ENCODE data around the gene ATP2B3. TPM values are rescaled to one million over a fixed set of nuclear protein-coding genes. Genes with fewer than 3 reads are reported as not detected.
A peak's percentile ranks its signal among the peaks of the same experiment; 100 is the strongest.

The ATP2B3 gene
- total and polyA plus RNA-seq, 2 of the 4 experiments (the other 2 are of a cell fraction), result under 0.01 to 0.03 TPM

DNA sequence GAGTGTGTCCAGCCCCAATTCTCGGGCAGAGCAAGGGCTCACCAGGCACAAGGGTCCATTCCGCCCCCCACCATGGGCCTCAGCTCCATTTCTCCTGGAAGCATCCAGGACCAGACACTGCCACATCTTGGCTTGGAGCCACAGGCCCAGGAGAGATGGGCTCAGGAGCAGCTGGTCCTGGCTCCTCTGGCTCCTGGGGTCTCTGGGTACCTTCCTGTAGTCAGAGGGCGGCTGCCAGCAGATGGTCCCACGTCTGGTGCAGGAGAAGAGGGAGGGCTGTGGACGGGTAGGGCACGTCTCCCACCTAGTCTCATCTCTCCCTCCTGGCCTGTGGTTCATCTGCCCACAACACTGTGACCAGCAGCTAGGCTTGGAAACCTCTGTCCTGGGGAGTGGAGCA, 8.0 kb downstream of the ATP2B3 start:
- H3K56ac ChIP-seq (ENCODE audit: extremely low read depth, insufficient read depth, low read length), result no peak overlapping the region
- no TSS peak for BruUV-seq (replicated peaks)
- dilution Hi-C loops (cut with HindIII; ENCODE audit: low sequenced_read_pairs, unreplicated experiment), result no loop called here

More for the DNA sequence above, 8.0 kb downstream of the ATP2B3 start:
- WGBS, 2 experiments (ENCODE audit: extremely low coverage in 2 of 2, insufficient read length in 1 of 2), result 25% methylated on average over 1 of the region's 6 CpGs; no CpG with 5 or more reads in 1 of the 2 experiments
- Histone ChIP-seq H3K4ac (ENCODE audit: low read depth, low read length) (no peak overlapping the region), H3K9me3 (ENCODE audit: control insufficient read depth, insufficient read depth, low read length) (peaks cover 2% of the 10 kb centered on the region; the same call in 1 of the 2 replicates), H2AFZ (replicated peaks; ENCODE audit: low read length, poor library complexity) (peak overlapping the region; percentile 58), H2BK15ac (ENCODE audit: low read depth, low read length) (no peak overlapping the region), H3K9me1 (ENCODE audit: insufficient read depth, low read length) (no peaks in the 10 kb centered on the region; the same call in 1 of the 2 replicates), H2AK5ac (ENCODE audit: low read depth, low read length) (no peak overlapping the region), H2BK5ac (ENCODE audit: low read depth, low read length, poor library complexity, severe bottlenecking) (no peak overlapping the region), H2AK9ac (replicated peaks; ENCODE audit: low read depth, low read length, poor library complexity) (no peak overlapping the region), H4K5ac (ENCODE audit: low read depth, low read length) (no peak overlapping the region), H3K27me3 (ENCODE audit: control insufficient read depth, insufficient read depth, low read length) (peaks cover 27% of the 10 kb centered on the region; the same call in 1 of the 2 replicates), H4K20me1 (ENCODE audit: insufficient read depth, low read length) (no peaks in the 10 kb centered on the region), H3K4me2 (ENCODE audit: low read depth, low read length) (no peak overlapping the region), H2BK120ac (ENCODE audit: low read depth, low read length) (no peak overlapping the region), H3K79me1 (ENCODE audit: low read depth in 1 of 2, low read length in 2 of 2) (no peaks in the 10 kb centered on the region), H3K14ac (replicated peaks; ENCODE audit: low read depth, low read length) (no peak overlapping the region), H3K18ac (ENCODE audit: low read depth, low read length) (no peak overlapping the region), H3K4me3 (ENCODE audit: insufficient read depth, low read depth, low read length) (no peak overlapping the region), H3K23ac (ENCODE audit: low read depth, low read length) (no peak overlapping the region), H3K9ac (ENCODE audit: low read depth, low read length) (no peak overlapping the region), H4K8ac (ENCODE audit: low read depth in 2 of 2, low read length in 2 of 2) (no peak overlapping the region), H4K91ac (ENCODE audit: insufficient read depth, low read depth, low read length) (no peak overlapping the region), H3K27ac (ENCODE audit: insufficient read depth, low read length) (no peak overlapping the region), H2BK20ac (ENCODE audit: low read depth, low read length) (no peak overlapping the region), H3K4me1 (ENCODE audit: control insufficient read depth, insufficient read depth, low read length) (no peaks in the 10 kb centered on the region), H3K36me3 (ENCODE audit: control insufficient read depth, insufficient read depth, low read length) (no peaks in the 10 kb centered on the region)
- DNase-seq, result no peak
- ATAC-seq (ENCODE audit: low read depth), result no peak
- POLR2A ChIA-PET (ENCODE audit: unreplicated experiment), result no interaction called here
- CTCF ChIA-PET, result no interaction called here
- in situ Hi-C loops (cut with MboI; ENCODE audit: low sequenced_read_pairs) (no loop called here), intact Hi-C loops (cut with micrococcal nuclease) (no loop called here)
- TF ChIP-seq, protein P1, sequence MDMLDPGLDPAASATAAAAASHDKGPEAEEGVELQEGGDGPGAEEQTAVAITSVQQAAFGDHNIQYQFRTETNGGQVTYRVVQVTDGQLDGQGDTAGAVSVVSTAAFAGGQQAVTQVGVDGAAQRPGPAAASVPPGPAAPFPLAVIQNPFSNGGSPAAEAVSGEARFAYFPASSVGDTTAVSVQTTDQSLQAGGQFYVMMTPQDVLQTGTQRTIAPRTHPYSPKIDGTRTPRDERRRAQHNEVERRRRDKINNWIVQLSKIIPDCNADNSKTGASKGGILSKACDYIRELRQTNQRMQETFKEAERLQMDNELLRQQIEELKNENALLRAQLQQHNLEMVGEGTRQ (IDR thresholded peaks at IDR 0.05; ENCODE audit: low read depth, low read length), result no peak
- TF ChIP-seq MAFK (IDR thresholded peaks at IDR 0.05; ENCODE audit: low read depth, low read length) (no peak), RFX5 (IDR thresholded peaks at IDR 0.05; ENCODE audit: low read depth, low read length) (no peak), FOS (IDR thresholded peaks at IDR 0.05; ENCODE audit: low read depth, low read length) (no peak), RCOR1 (IDR thresholded peaks at IDR 0.05; ENCODE audit: insufficient replicate concordance, low read length) (no peak), SMC3 (IDR thresholded peaks at IDR 0.05; ENCODE audit: low read depth, low read length) (no peak)
